ENCODE data around the gene SEMA5A. TPM values are rescaled to one million over a fixed set of nuclear protein-coding genes. Genes with fewer than 3 reads are reported as not detected.

The SEMA5A gene
- total RNA-seq, 1 experiment from 2014 or later: 9.3 TPM

DNA sequence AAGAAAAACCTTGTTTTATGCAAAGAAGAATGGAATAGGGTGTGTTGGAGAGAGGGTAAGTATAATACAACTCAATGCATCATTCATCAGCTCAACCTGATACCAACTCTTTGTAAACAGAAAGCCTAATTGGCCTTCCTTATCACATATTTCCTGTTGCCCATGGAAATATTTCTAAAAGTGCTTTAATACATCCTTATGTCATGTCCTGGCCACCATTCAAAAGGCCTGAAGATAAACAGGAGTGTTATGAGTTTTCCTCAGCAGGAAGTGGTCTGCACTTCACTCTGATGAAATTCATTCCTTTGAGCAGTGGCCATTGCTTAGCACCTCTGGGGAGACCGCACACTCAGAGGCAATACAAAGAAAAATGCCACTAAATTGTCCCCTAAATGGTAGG is 511.2 kb downstream of the SEMA5A start:
- Mint-ChIP-seq H3K27ac (no peak overlapping the region), H3K9me3 (no peaks in the 10 kb centered on the region), H3K36me3 (no peaks in the 10 kb centered on the region), H3K4me3 (no peak overlapping the region), H3K27me3 (ENCODE audit: low read depth) (peaks cover 31% of the 10 kb centered on the region), H3K4me1 (peaks cover 12% of the 10 kb centered on the region)
- ChIA-PET CTCF (no interaction called here), POLR2A (no interaction called here)
- ATAC-seq (no peak), DNase-seq (ENCODE audit: low spot score) (no peak)
- TF ChIP-seq NR3C1 (CRISPR knock-in tag; conservative IDR thresholded peaks at IDR 0.05; ENCODE audit: low read depth) (no peak), ZNF396 (CRISPR knock-in tag; IDR thresholded peaks at IDR 0.05; ENCODE audit: borderline replicate concordance) (no peak), MLX (CRISPR knock-in tag; IDR thresholded peaks at IDR 0.05) (no peak), EMX1 (CRISPR knock-in tag; IDR thresholded peaks at IDR 0.05) (no peak), ZSCAN18 (CRISPR knock-in tag; IDR thresholded peaks at IDR 0.05) (no peak), CREB1 (CRISPR knock-in tag; IDR thresholded peaks at IDR 0.05) (no peak), FOXJ3 (CRISPR knock-in tag; IDR thresholded peaks at IDR 0.05; ENCODE audit: borderline replicate concordance) (no peak)
- TF ChIP-seq, protein P1, sequence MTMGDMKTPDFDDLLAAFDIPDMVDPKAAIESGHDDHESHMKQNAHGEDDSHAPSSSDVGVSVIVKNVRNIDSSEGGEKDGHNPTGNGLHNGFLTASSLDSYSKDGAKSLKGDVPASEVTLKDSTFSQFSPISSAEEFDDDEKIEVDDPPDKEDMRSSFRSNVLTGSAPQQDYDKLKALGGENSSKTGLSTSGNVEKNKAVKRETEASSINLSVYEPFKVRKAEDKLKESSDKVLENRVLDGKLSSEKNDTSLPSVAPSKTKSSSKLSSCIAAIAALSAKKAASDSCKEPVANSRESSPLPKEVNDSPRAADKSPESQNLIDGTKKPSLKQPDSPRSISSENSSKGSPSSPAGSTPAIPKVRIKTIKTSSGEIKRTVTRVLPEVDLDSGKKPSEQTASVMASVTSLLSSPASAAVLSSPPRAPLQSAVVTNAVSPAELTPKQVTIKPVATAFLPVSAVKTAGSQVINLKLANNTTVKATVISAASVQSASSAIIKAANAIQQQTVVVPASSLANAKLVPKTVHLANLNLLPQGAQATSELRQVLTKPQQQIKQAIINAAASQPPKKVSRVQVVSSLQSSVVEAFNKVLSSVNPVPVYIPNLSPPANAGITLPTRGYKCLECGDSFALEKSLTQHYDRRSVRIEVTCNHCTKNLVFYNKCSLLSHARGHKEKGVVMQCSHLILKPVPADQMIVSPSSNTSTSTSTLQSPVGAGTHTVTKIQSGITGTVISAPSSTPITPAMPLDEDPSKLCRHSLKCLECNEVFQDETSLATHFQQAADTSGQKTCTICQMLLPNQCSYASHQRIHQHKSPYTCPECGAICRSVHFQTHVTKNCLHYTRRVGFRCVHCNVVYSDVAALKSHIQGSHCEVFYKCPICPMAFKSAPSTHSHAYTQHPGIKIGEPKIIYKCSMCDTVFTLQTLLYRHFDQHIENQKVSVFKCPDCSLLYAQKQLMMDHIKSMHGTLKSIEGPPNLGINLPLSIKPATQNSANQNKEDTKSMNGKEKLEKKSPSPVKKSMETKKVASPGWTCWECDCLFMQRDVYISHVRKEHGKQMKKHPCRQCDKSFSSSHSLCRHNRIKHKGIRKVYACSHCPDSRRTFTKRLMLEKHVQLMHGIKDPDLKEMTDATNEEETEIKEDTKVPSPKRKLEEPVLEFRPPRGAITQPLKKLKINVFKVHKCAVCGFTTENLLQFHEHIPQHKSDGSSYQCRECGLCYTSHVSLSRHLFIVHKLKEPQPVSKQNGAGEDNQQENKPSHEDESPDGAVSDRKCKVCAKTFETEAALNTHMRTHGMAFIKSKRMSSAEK (CRISPR knock-in tag; IDR thresholded peaks at IDR 0.05; ENCODE audit: borderline replicate concordance): no peak

DNA sequence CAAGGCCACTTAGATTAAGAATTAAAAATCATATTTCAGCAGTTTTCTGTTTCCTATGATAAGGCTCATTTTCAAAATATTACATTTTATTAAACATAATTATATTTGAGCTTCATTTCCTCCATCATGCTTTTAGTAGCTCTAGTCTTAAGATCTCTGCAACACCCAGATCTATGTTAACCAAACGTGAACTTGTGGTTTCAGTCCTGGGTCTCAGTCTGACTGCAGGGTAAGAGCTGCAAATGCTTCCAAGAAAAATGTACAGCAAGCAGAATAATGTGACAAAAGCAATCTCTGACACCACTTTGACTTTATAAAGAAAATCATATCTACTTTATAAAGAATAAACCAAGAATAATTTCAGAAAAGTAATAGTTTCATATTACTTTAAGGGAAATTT is 512.4 kb downstream of the SEMA5A start:
- H3K27me3 Mint-ChIP-seq (ENCODE audit: low read depth): peaks cover 20% of the 10 kb centered on the region
- no peak overlapping the region for H3K4me3 Mint-ChIP-seq
- CTCF ChIA-PET: no interaction called here
- H3K36me3 Mint-ChIP-seq: no peaks in the 10 kb centered on the region
- no peak for TF ChIP-seq TCF7 (CRISPR knock-in tag; IDR thresholded peaks at IDR 0.05; ENCODE audit: low read depth)
- no peak for TF ChIP-seq MXD4 (CRISPR knock-in tag; IDR thresholded peaks at IDR 0.05; ENCODE audit: borderline replicate concordance)
- no peak for TF ChIP-seq ATF2 (CRISPR knock-in tag; IDR thresholded peaks at IDR 0.05; ENCODE audit: borderline replicate concordance, low read depth)
- TF ChIP-seq, protein P2, sequence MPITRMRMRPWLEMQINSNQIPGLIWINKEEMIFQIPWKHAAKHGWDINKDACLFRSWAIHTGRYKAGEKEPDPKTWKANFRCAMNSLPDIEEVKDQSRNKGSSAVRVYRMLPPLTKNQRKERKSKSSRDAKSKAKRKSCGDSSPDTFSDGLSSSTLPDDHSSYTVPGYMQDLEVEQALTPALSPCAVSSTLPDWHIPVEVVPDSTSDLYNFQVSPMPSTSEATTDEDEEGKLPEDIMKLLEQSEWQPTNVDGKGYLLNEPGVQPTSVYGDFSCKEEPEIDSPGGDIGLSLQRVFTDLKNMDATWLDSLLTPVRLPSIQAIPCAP (CRISPR knock-in tag; IDR thresholded peaks at IDR 0.05): no peak
- TF ChIP-seq, protein P3, sequence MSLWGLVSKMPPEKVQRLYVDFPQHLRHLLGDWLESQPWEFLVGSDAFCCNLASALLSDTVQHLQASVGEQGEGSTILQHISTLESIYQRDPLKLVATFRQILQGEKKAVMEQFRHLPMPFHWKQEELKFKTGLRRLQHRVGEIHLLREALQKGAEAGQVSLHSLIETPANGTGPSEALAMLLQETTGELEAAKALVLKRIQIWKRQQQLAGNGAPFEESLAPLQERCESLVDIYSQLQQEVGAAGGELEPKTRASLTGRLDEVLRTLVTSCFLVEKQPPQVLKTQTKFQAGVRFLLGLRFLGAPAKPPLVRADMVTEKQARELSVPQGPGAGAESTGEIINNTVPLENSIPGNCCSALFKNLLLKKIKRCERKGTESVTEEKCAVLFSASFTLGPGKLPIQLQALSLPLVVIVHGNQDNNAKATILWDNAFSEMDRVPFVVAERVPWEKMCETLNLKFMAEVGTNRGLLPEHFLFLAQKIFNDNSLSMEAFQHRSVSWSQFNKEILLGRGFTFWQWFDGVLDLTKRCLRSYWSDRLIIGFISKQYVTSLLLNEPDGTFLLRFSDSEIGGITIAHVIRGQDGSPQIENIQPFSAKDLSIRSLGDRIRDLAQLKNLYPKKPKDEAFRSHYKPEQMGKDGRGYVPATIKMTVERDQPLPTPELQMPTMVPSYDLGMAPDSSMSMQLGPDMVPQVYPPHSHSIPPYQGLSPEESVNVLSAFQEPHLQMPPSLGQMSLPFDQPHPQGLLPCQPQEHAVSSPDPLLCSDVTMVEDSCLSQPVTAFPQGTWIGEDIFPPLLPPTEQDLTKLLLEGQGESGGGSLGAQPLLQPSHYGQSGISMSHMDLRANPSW (CRISPR knock-in tag; conservative IDR thresholded peaks at IDR 0.05; ENCODE audit: low read depth): no peak
- TF ChIP-seq NFE2L1 (CRISPR knock-in tag; IDR thresholded peaks at IDR 0.05): no peak
- TF ChIP-seq, protein P4, sequence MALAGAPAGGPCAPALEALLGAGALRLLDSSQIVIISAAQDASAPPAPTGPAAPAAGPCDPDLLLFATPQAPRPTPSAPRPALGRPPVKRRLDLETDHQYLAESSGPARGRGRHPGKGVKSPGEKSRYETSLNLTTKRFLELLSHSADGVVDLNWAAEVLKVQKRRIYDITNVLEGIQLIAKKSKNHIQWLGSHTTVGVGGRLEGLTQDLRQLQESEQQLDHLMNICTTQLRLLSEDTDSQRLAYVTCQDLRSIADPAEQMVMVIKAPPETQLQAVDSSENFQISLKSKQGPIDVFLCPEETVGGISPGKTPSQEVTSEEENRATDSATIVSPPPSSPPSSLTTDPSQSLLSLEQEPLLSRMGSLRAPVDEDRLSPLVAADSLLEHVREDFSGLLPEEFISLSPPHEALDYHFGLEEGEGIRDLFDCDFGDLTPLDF (CRISPR knock-in tag; IDR thresholded peaks at IDR 0.05): no peak
- no peak for TF ChIP-seq AR (CRISPR knock-in tag; IDR thresholded peaks at IDR 0.05)
- TF ChIP-seq CBFB (CRISPR knock-in tag; IDR thresholded peaks at IDR 0.05; ENCODE audit: low read depth): no peak
- peaks cover 5% of the 10 kb centered on the region; the same call in 1 of the 2 replicates for H3K4me1 Mint-ChIP-seq
- no peak overlapping the region for H3K27ac Mint-ChIP-seq
- POLR2A ChIA-PET: no interaction called here
- H3K9me3 Mint-ChIP-seq: peaks cover under 1% of the 10 kb centered on the region; the same call in 1 of the 2 replicates
- ATAC-seq (no peak), DNase-seq (ENCODE audit: low spot score) (no peak)

Data from WTC11 (cell line).